GM19193 (cell line): ENCODE measurements around the gene S100B.

Source experiments
- POLR2A ChIP-seq: IDR thresholded peaks from 4 replicates; pipeline ENCODE4 v1.6.1; 2011; ENCODE audit not compliant: insufficient read depth, insufficient read length; ENCODE audit errors: extremely low read depth

Gene S100B

GRCh38 chr21:46616050-46616449, 11.2 kb upstream of the S100B start:
- TF ChIP-seq POLR2A, result no peak

GRCh38 chr21:46613391-46613790, 8.5 kb upstream of the S100B start:
- TF ChIP-seq POLR2A, result no peak

- no peak for TF ChIP-seq POLR2A
Observed at GRCh38 chr21:46610018-46610701, 5.3 kb upstream of the S100B start.

GRCh38 chr21:46608672-46609111, 3.8 kb upstream of the S100B start:
- no peak for TF ChIP-seq POLR2A

- TF ChIP-seq POLR2A, result no peak
Observed at GRCh38 chr21:46607636-46608035, 2.8 kb upstream of the S100B start.

GRCh38 chr21:46606427-46606813, 1.5 kb upstream of the S100B start:
- no peak for TF ChIP-seq POLR2A

GRCh38 chr21:46605767-46606426, 1.0 kb upstream of the S100B start:
- TF ChIP-seq POLR2A, result no peak

GRCh38 chr21:46604329-46604974, 430 bp downstream of the S100B start:
- TF ChIP-seq POLR2A, result no peak

GRCh38 chr21:46603228-46603627, 1.7 kb downstream of the S100B start:
- TF ChIP-seq POLR2A, result no peak

GRCh38 chr21:46600978-46601377, 3.9 kb downstream of the S100B start:
- no peak for TF ChIP-seq POLR2A

GRCh38 chr21:46600305-46600704, 4.6 kb downstream of the S100B start:
- no peak for TF ChIP-seq POLR2A

- TF ChIP-seq POLR2A, result no peak
Observed at GRCh38 chr21:46598581-46599572, 6.0 kb downstream of the S100B start.

GRCh38 chr21:46597896-46598343, 7.0 kb downstream of the S100B start:
- TF ChIP-seq POLR2A, result no peak

GRCh38 chr21:46597031-46597430, 7.9 kb downstream of the S100B start:
- no peak for TF ChIP-seq POLR2A

GRCh38 chr21:46596201-46596600, 8.7 kb downstream of the S100B start:
- no peak for TF ChIP-seq POLR2A
